HUDEP-2 (cell line): Measurements from ENCODE around the gene DDX1.
"Not testable (repeated sequence)": the region's sequence is repeated elsewhere in the genome, so short reads cannot be mapped to it uniquely, and the experiment has no call there.

Source experiments
- DNase-seq, 76 experiments: peaks; one replicate each; lab custom pipeline; 2025; ENCODE audit not compliant: unreplicated experiment in 76 of 76; lab: John Stamatoyannopoulos, UW

The DDX1 gene

GRCh38 chr2:15671842-15672815 lies 80.5 kb downstream of the DDX1 start:
- no peak for DNase-seq

GRCh38 chr2:15672961-15673918 lies 81.6 kb downstream of the DDX1 start:
- DNase-seq, result no peak

GRCh38 chr2:15673919-15674636 lies 82.4 kb downstream of the DDX1 start:
- no peak for DNase-seq

GRCh38 chr2:15674637-15675455 lies 83.2 kb downstream of the DDX1 start:
- no peak for DNase-seq

GRCh38 chr2:15675456-15676195 lies 84.0 kb downstream of the DDX1 start:
- DNase-seq, result no peak

- no peak for DNase-seq
Observed at GRCh38 chr2:15677141-15677843, 85.6 kb downstream of the DDX1 start.

GRCh38 chr2:15678346-15678745 lies 86.7 kb downstream of the DDX1 start:
- no peak for DNase-seq

GRCh38 chr2:15678909-15679308 lies 87.2 kb downstream of the DDX1 start:
- no peak for DNase-seq

GRCh38 chr2:15679386-15679924 lies 87.8 kb downstream of the DDX1 start:
- no peak for DNase-seq

- not testable (repeated sequence) for DNase-seq
Observed at GRCh38 chr2:15680132-15680531, 88.5 kb downstream of the DDX1 start.
